Inflammatory macrophage (primary cell): Measurements from ENCODE around the gene CNTRL.
"Not testable (repeated sequence)": the region's sequence is repeated elsewhere in the genome, so short reads cannot be mapped to it uniquely, and the experiment has no call there.

ENCODE experiments used
- DNase-seq, 2 donors: peaks; one replicate each; pipeline ENCODE4 v3.0.0-alpha.2; 2020 to 2022
- total RNA-seq, 18 experiments: gene quantifications; one replicate each; lab custom pipeline; 2026; ENCODE audit warnings: mixed read lengths in 6 of 18, inconsistent platforms in 2 of 18; lab: John Stamatoyannopoulos, UW

Gene CNTRL, protein sequence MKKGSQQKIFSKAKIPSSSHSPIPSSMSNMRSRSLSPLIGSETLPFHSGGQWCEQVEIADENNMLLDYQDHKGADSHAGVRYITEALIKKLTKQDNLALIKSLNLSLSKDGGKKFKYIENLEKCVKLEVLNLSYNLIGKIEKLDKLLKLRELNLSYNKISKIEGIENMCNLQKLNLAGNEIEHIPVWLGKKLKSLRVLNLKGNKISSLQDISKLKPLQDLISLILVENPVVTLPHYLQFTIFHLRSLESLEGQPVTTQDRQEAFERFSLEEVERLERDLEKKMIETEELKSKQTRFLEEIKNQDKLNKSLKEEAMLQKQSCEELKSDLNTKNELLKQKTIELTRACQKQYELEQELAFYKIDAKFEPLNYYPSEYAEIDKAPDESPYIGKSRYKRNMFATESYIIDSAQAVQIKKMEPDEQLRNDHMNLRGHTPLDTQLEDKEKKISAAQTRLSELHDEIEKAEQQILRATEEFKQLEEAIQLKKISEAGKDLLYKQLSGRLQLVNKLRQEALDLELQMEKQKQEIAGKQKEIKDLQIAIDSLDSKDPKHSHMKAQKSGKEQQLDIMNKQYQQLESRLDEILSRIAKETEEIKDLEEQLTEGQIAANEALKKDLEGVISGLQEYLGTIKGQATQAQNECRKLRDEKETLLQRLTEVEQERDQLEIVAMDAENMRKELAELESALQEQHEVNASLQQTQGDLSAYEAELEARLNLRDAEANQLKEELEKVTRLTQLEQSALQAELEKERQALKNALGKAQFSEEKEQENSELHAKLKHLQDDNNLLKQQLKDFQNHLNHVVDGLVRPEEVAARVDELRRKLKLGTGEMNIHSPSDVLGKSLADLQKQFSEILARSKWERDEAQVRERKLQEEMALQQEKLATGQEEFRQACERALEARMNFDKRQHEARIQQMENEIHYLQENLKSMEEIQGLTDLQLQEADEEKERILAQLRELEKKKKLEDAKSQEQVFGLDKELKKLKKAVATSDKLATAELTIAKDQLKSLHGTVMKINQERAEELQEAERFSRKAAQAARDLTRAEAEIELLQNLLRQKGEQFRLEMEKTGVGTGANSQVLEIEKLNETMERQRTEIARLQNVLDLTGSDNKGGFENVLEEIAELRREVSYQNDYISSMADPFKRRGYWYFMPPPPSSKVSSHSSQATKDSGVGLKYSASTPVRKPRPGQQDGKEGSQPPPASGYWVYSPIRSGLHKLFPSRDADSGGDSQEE (N-terminal part only)
- 24.7 to 163 (median 64.8) reads per million in 18 experiments for total RNA-seq

DNA sequence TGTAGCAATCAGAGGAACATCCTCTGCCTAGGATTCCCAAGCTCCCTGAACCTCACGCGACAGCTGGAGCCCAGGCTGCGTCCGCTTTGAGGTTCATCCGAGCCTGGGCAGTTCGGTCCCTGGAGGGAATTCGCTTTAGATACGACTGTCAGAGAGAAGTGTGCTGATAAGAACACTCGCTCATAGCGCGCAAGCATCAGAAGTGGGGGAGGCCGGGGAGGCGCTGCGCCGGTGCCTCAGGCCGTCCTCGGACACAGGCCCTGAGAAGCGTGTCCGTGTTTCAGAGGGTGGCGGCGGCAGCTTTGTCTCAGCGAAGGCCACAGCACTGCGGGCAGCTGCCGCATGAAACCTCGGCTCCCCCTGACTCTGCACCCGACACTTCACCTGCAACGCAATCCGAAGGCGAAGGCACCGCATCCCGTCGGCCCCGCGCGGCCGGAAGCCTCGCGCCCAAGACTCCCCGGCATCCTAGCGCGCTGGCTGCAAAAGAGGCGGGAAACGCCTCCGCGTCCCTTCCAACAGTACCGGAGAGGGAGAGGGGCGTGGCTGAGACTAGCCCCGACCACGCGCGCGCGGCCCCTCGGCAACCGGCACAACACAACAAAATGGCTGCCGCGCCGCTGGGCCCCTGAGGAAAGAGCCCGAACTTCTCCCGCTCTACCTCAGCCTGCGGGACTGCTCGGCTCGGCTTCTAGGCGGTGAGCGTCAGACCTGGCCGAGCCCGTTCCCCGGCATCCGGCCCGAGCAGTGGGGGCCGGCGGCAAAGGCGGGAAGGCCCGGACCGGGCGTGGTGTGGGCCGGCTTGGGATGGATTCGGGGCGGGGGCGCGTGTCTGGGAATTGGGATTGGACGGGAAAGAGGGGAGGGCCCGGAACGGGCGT, at the start of gene CNTRL:
CNTRL (plus strand) TSS at position 586 of the 881 bp plus-strand sequence. CDS start 13,372 bp downstream, outside the sequence.
- DNase-seq: peak; percentile 93 to 94

DNA sequence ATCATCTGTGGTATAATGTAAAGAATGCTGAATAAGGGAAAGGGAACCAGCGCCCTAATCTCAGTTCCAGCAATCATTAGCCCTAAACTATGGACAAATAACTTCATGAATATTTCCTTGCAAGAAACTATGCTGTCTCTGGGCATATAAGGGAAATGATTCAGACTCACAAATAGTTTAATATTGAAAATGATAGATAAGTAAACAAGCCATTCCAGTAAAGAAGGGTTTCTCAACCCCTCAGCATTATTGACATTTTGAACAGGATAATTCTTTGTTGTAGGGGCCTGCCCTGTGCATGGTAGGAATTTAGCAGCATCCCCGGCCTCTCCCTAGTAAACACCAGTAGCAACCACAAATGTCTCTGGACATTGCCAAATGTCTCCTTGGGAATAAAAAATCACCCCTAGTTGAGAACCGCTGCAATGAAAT, 48.5 kb upstream of the CNTRL start:
- no peak for DNase-seq

DNA sequence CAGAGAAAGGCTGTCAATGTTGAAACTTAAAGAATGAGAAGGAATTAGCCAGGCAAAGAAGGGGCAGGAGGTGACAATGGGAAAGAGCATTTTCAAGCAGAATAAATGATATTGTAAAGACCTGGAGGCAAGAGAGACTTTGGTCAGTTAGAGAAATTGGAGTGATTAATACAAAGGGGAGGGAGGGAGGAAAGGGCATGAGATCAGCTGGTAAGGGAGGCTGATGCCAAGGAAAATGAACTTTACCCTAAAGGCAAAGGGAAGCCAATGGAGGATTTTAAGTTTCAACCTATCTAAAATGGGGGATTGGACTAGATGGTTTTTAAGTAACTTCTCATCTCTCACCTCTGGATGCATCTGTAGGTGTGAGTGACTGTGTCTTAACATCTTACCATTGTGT, 48.0 kb upstream of the CNTRL start:
- DNase-seq: no peak

DNA sequence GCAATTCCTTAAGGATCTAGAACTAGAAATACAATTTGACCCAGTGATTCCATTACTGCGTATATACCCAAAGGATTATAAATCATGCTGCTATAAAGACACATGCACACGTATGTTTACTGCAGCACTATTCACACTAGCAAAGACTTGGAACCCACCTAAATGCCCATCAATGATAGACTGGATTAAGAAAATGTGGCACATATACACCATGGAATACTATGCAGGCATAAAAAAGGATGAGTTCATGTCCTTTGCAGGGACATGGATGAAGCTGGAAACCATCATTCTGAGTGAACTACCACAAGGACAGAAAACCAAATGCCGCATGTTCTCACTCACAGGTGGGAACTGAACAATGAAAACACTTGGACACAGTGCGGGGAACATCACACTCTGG, 46.5 kb upstream of the CNTRL start:
- not testable (repeated sequence) for DNase-seq

DNA sequence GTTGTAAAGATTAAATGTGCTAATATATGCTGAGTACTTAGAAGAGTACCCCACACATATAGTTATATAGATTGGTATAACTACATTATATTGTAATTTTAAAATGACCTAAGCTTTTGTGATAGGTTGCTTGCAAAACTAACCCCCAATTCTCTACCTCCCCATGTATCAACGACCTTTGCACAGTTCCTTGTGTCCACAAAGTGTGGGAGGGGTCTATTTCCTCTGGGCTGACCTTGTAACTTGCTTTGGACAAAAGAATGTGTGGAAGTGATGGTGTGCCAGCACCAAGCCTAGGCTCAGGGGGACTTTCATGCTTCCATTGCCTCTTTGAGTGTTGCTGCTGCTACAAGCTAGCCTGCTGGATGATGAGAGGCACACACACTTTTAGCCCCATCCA, 45.3 kb upstream of the CNTRL start:
- DNase-seq: no peak

DNA sequence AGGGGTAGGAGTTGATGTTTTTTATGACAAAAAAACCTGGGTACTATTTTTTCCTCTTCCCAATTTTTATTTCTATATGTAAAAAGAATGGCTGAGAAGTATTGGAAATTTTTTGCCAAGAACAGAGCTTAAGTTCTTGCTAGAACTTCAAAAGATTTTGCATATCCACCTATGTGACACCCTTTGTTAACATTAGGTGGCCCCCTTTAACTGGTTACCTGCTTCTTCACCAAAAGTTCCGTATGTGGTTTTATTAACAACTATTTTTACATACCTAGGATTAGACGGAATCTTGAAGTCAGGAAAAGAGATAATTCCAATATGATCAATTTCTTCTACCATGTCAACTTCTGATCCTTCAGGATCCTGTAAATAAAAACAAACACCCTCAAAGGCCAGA, 40.2 kb upstream of the CNTRL start:
- no peak for DNase-seq

DNA sequence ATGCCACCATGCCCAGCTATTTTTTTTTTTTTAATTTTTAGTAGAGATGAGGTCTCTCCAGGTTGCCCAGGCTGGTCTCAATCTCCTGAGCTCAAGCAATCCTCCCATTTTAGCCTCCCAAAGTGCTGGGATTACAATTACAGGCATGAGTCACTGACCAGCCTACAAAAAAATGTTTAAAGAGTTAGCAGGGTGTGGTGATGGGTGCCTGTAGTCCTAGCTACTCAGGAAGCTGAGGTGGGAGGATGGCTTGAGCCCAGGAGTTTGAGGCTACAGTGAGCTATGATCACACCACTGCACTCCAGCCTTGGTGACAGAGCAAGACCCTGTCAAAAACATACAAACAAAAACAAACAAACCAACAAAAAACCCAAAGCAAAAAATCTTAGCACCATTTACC, 39.0 kb upstream of the CNTRL start:
- DNase-seq: not testable (repeated sequence)

DNA sequence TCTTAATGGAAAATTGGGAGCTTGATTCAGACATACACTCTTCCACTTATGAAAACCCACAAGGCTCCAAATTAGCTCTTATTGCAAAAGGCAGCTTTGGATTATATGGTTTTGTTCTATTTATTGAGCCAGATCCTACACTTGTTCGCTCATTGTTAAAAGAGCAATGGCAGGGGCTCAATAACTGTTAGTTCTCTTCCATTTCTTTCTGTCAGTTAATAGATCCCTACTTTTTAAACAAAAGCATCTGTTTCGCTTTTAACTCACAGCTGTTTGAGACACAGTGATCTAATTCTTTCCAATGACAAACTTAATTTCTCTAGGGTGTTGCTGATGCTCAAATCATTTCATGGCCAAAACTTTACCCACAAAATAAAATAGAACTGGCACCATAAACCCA, 36.4 kb upstream of the CNTRL start:
- DNase-seq: no peak

DNA sequence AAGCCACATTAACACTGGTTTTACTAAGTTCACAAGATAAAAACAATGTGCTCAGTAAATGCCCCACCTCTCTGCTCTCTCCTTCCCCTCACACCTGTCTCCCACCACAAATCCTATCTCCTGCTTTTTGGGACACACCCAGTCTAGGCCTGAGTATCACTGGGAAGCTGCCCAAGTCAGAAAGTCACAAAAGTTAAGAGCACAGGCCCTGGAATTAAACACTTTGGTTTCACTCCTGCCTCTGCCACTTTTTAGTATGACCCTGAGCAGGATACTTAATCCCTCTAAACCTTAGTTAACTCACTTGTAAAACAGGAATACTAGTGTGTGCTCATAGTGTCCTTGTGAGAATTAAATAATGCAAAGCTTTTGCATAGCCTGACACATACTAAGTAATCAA, 36.0 kb upstream of the CNTRL start:
- no peak for DNase-seq

DNA sequence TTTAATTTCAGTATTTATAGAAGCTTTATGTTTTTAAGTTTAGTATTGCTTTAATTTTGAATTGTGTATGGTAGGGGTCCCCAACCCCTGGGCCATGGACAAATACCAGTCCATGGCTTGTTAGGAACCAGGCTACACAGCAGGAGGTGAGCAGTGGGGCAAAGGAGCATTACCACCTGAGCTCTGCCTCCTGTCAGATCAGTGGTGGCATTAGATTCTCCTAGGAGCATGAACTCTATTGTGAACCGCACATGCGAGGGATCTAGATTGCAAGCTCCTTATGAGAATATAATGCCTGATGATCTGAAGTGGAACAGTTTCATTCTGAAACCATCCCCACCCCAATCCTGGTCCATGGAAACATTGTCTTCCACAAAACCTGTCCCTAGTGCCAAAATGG, 26.6 kb upstream of the CNTRL start:
- no peak for DNase-seq

DNA sequence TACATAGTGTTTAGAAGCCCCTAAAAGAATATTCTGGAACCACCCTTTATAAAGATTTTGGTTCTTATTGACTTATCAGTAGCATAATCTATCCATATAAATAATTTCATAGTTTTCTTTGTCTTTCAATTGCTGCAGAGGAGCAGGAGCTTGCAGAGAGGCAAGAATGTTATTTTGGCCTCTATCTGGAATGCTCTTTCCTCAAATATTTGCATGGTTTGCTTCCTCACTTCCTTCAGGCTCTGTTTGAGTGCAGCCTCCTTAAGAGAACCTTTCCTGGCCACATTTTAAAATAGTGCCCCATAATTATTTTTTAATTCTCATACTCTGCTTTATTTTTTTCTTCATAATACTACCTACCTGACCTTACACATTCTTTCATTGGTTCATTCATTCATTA, 26.1 kb upstream of the CNTRL start:
- DNase-seq: no peak

DNA sequence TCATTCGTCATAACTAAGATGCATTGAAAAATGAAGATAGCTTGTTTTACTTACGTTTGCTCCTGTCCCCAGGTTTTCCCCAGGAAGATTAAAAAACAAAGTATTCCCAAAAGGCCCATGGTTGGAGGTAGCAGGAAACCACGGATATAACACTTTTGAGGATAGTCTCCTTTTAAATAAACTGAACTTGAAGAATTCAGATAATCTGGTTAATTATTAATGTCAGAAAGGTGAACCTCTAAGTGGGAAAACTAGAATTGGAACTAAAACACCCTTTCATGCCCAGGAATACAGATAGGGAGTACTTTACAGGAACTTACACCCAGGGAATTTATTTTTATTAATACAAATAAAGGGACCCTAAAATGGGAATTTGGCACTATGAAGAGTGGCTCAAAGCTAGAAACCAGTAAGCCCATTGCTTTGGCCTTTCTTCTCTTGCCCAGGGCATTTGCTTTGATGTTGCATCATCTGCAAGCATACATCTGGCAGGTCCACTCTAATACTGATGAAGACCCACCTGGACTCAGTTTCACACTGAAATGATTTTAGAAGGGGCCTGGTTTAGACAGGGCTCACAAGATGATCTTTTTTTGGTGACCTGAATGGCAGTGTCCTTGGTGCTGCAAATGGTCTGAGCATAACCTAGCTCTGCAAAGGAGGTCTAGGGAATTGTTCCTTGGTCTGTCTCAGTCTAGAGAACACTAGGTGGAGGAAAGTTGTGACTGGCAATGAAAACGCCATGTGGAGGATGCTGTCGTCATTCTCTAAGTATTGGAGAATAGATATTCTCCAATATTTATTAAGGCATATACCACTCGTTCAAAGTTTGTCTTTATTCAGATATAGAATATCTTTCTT, 24.4 kb upstream of the CNTRL start, which contains the start of gene C5:
C5 (minus strand) TSS at position 148 of the 861 bp plus-strand sequence; CDS start at position 119, 29 bp downstream.
- DNase-seq: no peak

DNA sequence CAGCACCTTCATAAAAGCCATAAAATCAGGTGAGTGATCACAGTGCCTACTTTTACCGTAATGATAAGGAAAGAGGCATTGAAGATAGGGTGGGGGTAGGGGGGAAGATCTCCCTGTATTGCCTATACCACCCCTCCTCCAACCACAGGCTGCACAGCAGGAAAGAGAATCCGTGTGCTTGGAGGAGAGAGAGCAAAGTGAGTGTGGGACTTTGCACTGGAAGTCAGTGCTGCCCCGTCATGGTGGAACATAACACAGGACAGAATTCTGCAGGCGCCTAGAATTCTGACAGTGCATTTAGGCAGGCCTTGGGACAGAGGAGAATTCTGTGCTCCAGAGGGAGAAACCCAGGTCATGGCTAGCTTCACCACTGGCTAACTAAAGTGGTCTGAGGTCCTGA, 21.2 kb upstream of the CNTRL start:
- no peak for DNase-seq

DNA sequence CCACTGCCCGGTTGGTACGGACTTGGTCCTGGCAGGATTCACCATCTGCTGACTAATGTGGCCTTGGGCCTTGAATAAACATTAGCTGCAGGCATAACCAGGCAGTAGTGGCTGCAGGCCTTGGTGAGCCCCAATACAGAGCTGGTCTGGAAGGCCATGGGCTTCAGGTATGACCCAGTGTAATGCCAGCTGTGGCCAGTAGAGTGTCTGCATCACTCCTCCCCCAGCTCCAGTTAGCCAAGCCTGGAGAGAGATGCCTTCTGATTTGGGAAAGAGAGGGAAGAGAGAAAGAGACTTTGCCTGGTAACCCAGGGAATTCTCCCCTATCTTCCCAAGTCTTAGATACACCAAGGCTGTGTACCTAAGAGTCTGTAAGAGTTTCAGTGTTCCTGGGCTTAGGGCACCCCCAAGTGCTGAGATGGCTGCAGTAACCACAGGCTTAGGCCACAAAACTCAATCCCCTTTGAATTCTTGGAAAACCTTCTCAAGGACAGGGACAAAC, 19.1 kb upstream of the CNTRL start:
- DNase-seq: no peak

DNA sequence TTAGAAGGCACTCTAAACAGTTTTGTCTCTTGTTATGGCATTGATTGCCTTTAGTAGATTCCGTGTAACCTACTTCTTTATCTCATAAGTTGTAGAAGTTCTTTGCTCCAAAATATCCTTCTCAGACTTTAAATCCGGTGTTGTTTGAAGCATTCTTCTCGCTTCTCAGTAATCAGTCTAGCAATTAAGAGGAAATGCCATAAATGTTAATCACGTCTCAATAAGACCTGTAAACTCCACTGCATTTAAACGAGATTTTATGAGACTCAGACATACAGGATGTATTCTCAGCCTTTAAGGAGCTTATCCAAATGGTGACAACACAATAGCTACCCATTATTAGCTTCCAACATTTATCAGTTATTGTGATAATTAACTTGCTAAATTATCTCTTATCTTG, 16.9 kb upstream of the CNTRL start:
- DNase-seq: no peak

DNA sequence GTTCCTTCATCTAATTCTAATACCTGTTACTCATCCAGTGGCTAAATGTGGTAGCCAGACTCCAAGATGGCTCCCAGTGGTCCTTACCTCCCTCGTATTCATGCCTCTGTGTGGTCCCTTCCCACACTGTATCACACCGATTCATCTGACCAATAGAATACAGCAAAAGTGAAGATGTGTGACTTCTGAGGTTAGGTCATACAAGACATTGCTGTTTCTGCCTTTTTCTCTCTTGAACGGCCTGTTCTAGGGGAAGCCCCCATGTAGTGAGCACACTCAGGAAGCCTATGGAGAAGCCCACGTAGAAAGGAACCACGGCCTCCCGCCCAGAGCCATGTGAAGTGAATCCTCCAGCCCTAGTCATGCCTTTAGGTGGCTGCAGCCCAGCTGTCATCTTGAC, 15.2 kb upstream of the CNTRL start:
- DNase-seq: no peak

DNA sequence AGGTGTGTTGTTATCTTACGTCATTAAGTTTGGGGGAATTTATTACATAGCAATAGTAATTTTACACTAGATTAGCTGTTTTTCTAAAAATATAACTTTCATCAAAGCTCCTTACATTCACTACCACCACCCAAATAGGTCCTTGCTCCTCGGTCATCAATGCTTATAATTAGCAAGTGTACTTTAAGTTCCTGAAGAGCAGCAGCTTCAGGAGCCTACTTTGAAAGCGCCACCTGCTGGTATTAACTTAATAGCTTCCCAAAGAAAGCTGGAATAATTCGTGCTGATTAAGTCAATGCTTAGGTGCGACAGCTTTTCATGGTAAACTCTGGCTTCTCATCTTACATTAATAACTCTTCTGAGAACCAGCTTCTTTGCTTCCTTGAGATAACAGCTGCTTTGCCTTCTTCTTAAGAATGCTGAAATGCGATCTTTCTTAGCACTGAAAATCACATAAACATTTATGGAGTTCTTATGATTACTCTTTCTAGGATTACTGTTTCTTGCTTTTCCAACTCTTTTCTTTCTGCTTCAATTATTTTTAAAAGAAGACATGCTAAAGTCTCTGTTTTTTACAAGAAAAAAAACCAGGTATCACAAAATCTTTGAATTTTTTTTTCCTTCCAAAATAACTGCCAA, 14.6 kb upstream of the CNTRL start:
- peak; percentile 66 to 75 for DNase-seq

DNA sequence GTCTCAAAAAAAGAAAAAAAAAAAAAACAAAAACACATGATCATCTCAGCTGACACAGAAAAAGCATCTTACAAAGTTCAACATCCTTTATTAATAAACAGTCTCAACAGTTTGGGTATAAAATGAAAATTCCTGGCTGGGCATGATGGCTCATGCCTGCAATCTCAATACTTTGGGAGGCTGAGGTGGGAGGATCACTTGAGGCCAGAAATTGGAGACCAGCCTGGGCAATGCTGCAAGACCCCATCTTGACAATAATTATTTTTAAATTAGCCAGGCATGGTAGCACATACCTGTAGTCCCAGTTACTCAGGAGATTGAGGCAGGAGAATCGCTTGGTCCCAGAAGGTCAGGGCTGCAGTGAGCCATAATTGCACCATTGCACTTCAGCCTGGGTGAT, 7.9 kb upstream of the CNTRL start:
- DNase-seq: no peak

DNA sequence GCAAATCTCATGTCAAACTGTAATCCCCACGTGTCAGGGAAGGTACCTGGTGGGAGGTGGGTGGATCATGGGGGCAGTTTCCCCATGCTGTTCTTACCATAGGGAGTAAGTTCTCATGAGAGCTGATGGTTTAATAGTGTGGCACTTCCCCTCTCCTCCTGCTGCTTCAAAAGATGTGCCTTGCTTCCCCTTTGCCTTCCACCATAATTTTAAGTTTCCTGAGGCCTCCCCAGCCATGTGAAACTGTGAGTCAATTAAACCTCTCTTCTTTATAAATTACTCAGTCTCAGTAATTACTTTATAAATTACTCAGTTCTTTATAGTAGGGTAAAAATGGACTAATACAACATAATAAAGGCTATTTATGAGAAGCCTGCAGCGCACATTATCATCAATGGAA, 7.1 kb upstream of the CNTRL start:
- peak; percentile 46 to 55 for DNase-seq

DNA sequence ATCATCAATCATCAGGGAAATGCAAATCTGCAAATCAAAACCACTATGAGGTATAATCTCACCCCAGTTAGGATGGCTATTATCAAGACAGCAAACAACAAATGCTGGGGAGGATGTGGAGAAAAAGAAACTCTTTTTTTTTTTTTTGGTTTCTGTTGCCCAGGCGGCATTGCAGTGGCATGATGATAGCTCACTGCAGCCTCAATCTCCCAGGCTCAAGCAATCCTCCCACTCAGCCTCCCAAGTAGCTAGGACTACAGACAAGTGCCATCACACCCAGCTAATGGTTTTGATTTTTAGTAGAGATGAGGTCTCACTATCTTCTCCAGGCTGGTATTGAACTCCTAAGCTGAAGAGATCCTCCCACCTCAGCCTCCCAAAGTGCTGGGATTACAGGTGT, 5.4 kb upstream of the CNTRL start:
- peak; percentile 37 to 65 for DNase-seq
